Measurements from ENCODE around the gene MAGED4.
"Not testable (repeated sequence)": the region's sequence is repeated elsewhere in the genome, so short reads cannot be mapped to it uniquely, and the experiment has no call there.

MAGED4 gene

GRCh38 chrX:52184440-52185077, at the start of gene MAGED4:
Gene MAGED4, plus strand, starts transcription at chrX:52184888. Its CDS starts 1,035 bp downstream, at chrX:52185923.
- H3K27me3 ChIP-seq (ENCODE audit: insufficient read depth, low read length); H3K4me1 ChIP-seq (ENCODE audit: control insufficient read depth, insufficient read depth, low read length, unreplicated experiment); H3K36me3 ChIP-seq (ENCODE audit: insufficient read depth, low read length): not testable (repeated sequence)

GRCh38 chrX:52138830-52139544, 45.7 kb upstream of the MAGED4 start:
- H3K4me3 ChIP-seq (ENCODE audit: low read depth, low read length): no peak overlapping the region
- H3K36me3 ChIP-seq (ENCODE audit: insufficient read depth, low read length): no peaks in the 10 kb centered on the region
- H3K27ac ChIP-seq (ENCODE audit: low read depth, low read length): no peak overlapping the region
- no peaks in the 10 kb centered on the region for H3K79me2 ChIP-seq (ENCODE audit: control insufficient read depth, insufficient read depth, low read length, unreplicated experiment)
- H3K4me1 ChIP-seq (ENCODE audit: control insufficient read depth, insufficient read depth, low read length, unreplicated experiment): no peaks in the 10 kb centered on the region
- H3K27me3 ChIP-seq (ENCODE audit: insufficient read depth, low read length): peaks cover 3% of the 10 kb centered on the region; the same call in 1 of the 2 replicates
- H2AFZ ChIP-seq (ENCODE audit: low read length, unreplicated experiment): no peak overlapping the region

More at GRCh38 chrX:52184440-52185077, at the start of gene MAGED4:
- H3K79me2 ChIP-seq (ENCODE audit: control insufficient read depth, insufficient read depth, low read length, unreplicated experiment); H3K27ac ChIP-seq (ENCODE audit: low read depth, low read length); H3K4me3 ChIP-seq (ENCODE audit: low read depth, low read length); H2AFZ ChIP-seq (ENCODE audit: low read length, unreplicated experiment): not testable (repeated sequence)

- Histone ChIP-seq H3K4me3 (ENCODE audit: low read depth, low read length) (no peak overlapping the region), H3K79me2 (ENCODE audit: control insufficient read depth, insufficient read depth, low read length, unreplicated experiment) (no peaks in the 10 kb centered on the region), H3K27ac (ENCODE audit: low read depth, low read length) (no peak overlapping the region), H3K36me3 (ENCODE audit: insufficient read depth, low read length) (no peaks in the 10 kb centered on the region), H3K27me3 (ENCODE audit: insufficient read depth, low read length) (peaks cover 3% of the 10 kb centered on the region; the same call in 1 of the 2 replicates), H2AFZ (ENCODE audit: low read length, unreplicated experiment) (no peak overlapping the region), H3K4me1 (ENCODE audit: control insufficient read depth, insufficient read depth, low read length, unreplicated experiment) (no peaks in the 10 kb centered on the region)
Measured at GRCh38 chrX:52139545-52139895, 45.2 kb upstream of the MAGED4 start.

- no peaks in the 10 kb centered on the region for H3K4me1 ChIP-seq (ENCODE audit: control insufficient read depth, insufficient read depth, low read length, unreplicated experiment)
- no peaks in the 10 kb centered on the region for H3K36me3 ChIP-seq (ENCODE audit: insufficient read depth, low read length)
- H2AFZ ChIP-seq (ENCODE audit: low read length, unreplicated experiment): no peak overlapping the region
- H3K27me3 ChIP-seq (ENCODE audit: insufficient read depth, low read length): peaks cover 3% of the 10 kb centered on the region; the same call in 1 of the 2 replicates
- no peaks in the 10 kb centered on the region for H3K79me2 ChIP-seq (ENCODE audit: control insufficient read depth, insufficient read depth, low read length, unreplicated experiment)
- no peak overlapping the region for H3K4me3 ChIP-seq (ENCODE audit: low read depth, low read length)
- no peak overlapping the region for H3K27ac ChIP-seq (ENCODE audit: low read depth, low read length)
Measured at GRCh38 chrX:52140020-52140419, 44.7 kb upstream of the MAGED4 start.

GRCh38 chrX:52150667-52151066, 34.0 kb upstream of the MAGED4 start:
- not testable (repeated sequence) for H3K79me2 ChIP-seq (ENCODE audit: control insufficient read depth, insufficient read depth, low read length, unreplicated experiment); H3K27me3 ChIP-seq (ENCODE audit: insufficient read depth, low read length); H3K4me3 ChIP-seq (ENCODE audit: low read depth, low read length)

GRCh38 chrX:52160140-52160539, 24.5 kb upstream of the MAGED4 start:
- not testable (repeated sequence) for H3K4me3 ChIP-seq (ENCODE audit: low read depth, low read length); H2AFZ ChIP-seq (ENCODE audit: low read length, unreplicated experiment); H3K4me1 ChIP-seq (ENCODE audit: control insufficient read depth, insufficient read depth, low read length, unreplicated experiment); H3K27me3 ChIP-seq (ENCODE audit: insufficient read depth, low read length); H3K36me3 ChIP-seq (ENCODE audit: insufficient read depth, low read length); H3K79me2 ChIP-seq (ENCODE audit: control insufficient read depth, insufficient read depth, low read length, unreplicated experiment); H3K27ac ChIP-seq (ENCODE audit: low read depth, low read length)

More at GRCh38 chrX:52150667-52151066, 34.0 kb upstream of the MAGED4 start:
- H3K4me1 ChIP-seq (ENCODE audit: control insufficient read depth, insufficient read depth, low read length, unreplicated experiment); H2AFZ ChIP-seq (ENCODE audit: low read length, unreplicated experiment); H3K36me3 ChIP-seq (ENCODE audit: insufficient read depth, low read length); H3K27ac ChIP-seq (ENCODE audit: low read depth, low read length): not testable (repeated sequence)

- Histone ChIP-seq H3K79me2 (ENCODE audit: control insufficient read depth, insufficient read depth, low read length, unreplicated experiment) (no peaks in the 10 kb centered on the region), H2AFZ (ENCODE audit: low read length, unreplicated experiment) (no peak overlapping the region), H3K27ac (ENCODE audit: low read depth, low read length) (no peak overlapping the region), H3K36me3 (ENCODE audit: insufficient read depth, low read length) (no peaks in the 10 kb centered on the region), H3K4me1 (ENCODE audit: control insufficient read depth, insufficient read depth, low read length, unreplicated experiment) (no peaks in the 10 kb centered on the region), H3K27me3 (ENCODE audit: insufficient read depth, low read length) (0 out of 2 replicates have a peak, but pooled peaks cover 4% of the 10 kb centered on the region), H3K4me3 (ENCODE audit: low read depth, low read length) (no peak overlapping the region)
Measured at GRCh38 chrX:52166840-52167239, 17.8 kb upstream of the MAGED4 start.

- H2AFZ ChIP-seq (ENCODE audit: low read length, unreplicated experiment); H3K4me1 ChIP-seq (ENCODE audit: control insufficient read depth, insufficient read depth, low read length, unreplicated experiment); H3K27ac ChIP-seq (ENCODE audit: low read depth, low read length); H3K79me2 ChIP-seq (ENCODE audit: control insufficient read depth, insufficient read depth, low read length, unreplicated experiment); H3K27me3 ChIP-seq (ENCODE audit: insufficient read depth, low read length); H3K36me3 ChIP-seq (ENCODE audit: insufficient read depth, low read length); H3K4me3 ChIP-seq (ENCODE audit: low read depth, low read length): not testable (repeated sequence)
Measured at GRCh38 chrX:52171055-52171454, 13.6 kb upstream of the MAGED4 start.

- H3K4me1 ChIP-seq (ENCODE audit: control insufficient read depth, insufficient read depth, low read length, unreplicated experiment); H3K79me2 ChIP-seq (ENCODE audit: control insufficient read depth, insufficient read depth, low read length, unreplicated experiment); H3K4me3 ChIP-seq (ENCODE audit: low read depth, low read length); H3K27me3 ChIP-seq (ENCODE audit: insufficient read depth, low read length); H2AFZ ChIP-seq (ENCODE audit: low read length, unreplicated experiment); H3K27ac ChIP-seq (ENCODE audit: low read depth, low read length); H3K36me3 ChIP-seq (ENCODE audit: insufficient read depth, low read length): not testable (repeated sequence)
Measured at GRCh38 chrX:52185078-52185453, 378 bp downstream of the MAGED4 start.

- not testable (repeated sequence) for H2AFZ ChIP-seq (ENCODE audit: low read length, unreplicated experiment); H3K4me3 ChIP-seq (ENCODE audit: low read depth, low read length); H3K4me1 ChIP-seq (ENCODE audit: control insufficient read depth, insufficient read depth, low read length, unreplicated experiment); H3K79me2 ChIP-seq (ENCODE audit: control insufficient read depth, insufficient read depth, low read length, unreplicated experiment); H3K36me3 ChIP-seq (ENCODE audit: insufficient read depth, low read length); H3K27me3 ChIP-seq (ENCODE audit: insufficient read depth, low read length); H3K27ac ChIP-seq (ENCODE audit: low read depth, low read length)
Measured at GRCh38 chrX:52211405-52211804, 26.7 kb downstream of the MAGED4 start.

GRCh38 chrX:52213276-52213675, 28.6 kb downstream of the MAGED4 start:
- Histone ChIP-seq H2AFZ (ENCODE audit: low read length, unreplicated experiment) (no peak overlapping the region), H3K27me3 (ENCODE audit: insufficient read depth, low read length) (no peaks in the 10 kb centered on the region; the same call in 1 of the 2 replicates), H3K79me2 (ENCODE audit: control insufficient read depth, insufficient read depth, low read length, unreplicated experiment) (no peaks in the 10 kb centered on the region), H3K4me3 (ENCODE audit: low read depth, low read length) (no peak overlapping the region), H3K36me3 (ENCODE audit: insufficient read depth, low read length) (no peaks in the 10 kb centered on the region), H3K4me1 (ENCODE audit: control insufficient read depth, insufficient read depth, low read length, unreplicated experiment) (no peaks in the 10 kb centered on the region), H3K27ac (ENCODE audit: low read depth, low read length) (no peak overlapping the region)

Data from ACC112 (cell line).